GM13977 (cell line): ENCODE measurements around the gene SDCBP2.

Experiments
- DNase-seq: peaks from one replicate; pipeline ENCODE4 v3.0.0; 2012; ENCODE audit warnings: low spot score
- in situ Hi-C: fragments of 300-500 bp; cut with MboI; formaldehyde crosslinking; loops from one replicate; pipeline ENCODE4 v1.12.0; 2022; ENCODE audit warnings: low sequenced_read_pairs, low pct_unique_long_range_greater_than_20kb, mixed read lengths, inconsistent platforms; ENCODE audit not compliant: unreplicated experiment
- TF ChIP-seq, protein P1 (sequence below): IDR thresholded peaks from 2 replicates; pipeline ENCODE4 v1.5.1; 2012; ENCODE audit warnings: mild to moderate bottlenecking, control low read depth; ENCODE audit not compliant: insufficient read depth; ENCODE audit errors: extremely low read depth, missing control alignments

The SDCBP2 gene

DNA sequence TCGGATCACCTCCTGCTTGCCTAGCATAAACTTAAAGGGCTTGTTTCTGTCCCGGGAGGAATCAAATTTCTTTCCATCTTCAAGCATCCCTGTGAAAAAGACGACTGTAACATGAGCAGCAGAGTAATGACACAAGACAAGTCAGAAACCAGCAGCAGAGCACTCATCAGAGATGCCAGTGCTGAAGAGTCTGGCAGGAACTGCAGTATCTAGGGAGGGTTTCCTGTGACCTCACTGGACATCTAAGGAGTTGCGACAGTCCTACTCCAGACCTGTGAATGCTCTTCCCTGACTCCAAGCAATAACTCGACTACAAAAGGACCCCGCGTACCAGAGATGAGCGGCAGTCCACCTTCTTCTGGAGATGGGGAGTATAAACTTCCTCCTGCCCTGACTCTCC, 46.6 kb upstream of the SDCBP2 start:
- TF ChIP-seq, protein P1, sequence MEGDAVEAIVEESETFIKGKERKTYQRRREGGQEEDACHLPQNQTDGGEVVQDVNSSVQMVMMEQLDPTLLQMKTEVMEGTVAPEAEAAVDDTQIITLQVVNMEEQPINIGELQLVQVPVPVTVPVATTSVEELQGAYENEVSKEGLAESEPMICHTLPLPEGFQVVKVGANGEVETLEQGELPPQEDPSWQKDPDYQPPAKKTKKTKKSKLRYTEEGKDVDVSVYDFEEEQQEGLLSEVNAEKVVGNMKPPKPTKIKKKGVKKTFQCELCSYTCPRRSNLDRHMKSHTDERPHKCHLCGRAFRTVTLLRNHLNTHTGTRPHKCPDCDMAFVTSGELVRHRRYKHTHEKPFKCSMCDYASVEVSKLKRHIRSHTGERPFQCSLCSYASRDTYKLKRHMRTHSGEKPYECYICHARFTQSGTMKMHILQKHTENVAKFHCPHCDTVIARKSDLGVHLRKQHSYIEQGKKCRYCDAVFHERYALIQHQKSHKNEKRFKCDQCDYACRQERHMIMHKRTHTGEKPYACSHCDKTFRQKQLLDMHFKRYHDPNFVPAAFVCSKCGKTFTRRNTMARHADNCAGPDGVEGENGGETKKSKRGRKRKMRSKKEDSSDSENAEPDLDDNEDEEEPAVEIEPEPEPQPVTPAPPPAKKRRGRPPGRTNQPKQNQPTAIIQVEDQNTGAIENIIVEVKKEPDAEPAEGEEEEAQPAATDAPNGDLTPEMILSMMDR = no peak
- DNase-seq = no peak
- in situ Hi-C loops = no loop called here

DNA sequence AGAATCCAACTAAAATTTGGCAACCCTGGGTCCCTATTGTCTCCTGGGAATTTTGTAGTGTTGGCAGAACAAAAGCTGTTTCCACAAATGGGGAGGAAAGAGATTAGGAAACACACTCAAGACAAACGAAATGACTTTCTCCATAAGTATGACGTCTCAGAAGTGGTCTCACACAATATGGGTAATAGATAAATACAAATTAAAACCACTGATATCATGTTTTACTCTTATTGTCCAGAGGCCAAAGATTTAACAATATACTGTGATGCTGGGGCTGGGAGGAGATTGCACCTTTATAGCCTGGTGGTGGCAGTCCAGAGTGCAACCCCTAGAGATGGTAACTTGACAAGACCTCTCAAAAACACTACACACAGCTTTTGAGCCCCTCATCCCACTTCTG, 45.3 kb upstream of the SDCBP2 start:
- DNase-seq = no peak
- TF ChIP-seq, protein P1 = no peak
- in situ Hi-C loops = no loop called here

DNA sequence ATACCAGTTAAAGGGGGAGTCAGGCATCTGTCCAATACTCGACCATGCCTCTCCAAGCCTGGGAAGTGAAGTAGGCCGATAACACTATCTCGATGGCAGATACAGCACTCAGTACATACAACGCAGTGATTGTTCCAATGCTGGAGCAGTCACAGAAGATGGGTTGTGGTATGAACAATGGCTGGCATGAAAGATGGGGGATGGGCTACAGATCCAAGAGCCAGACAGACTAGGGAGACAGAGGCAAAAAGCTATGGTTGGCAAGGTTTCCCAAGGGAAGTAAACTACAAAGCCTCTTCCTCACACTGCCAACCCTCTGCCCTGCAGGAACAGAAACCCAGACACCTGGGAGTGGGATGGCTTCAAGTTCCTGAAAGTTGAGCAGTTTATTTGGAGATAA, 44.7 kb upstream of the SDCBP2 start:
- TF ChIP-seq, protein P1 = no peak
- in situ Hi-C loops = no loop called here
- no peak for DNase-seq

DNA sequence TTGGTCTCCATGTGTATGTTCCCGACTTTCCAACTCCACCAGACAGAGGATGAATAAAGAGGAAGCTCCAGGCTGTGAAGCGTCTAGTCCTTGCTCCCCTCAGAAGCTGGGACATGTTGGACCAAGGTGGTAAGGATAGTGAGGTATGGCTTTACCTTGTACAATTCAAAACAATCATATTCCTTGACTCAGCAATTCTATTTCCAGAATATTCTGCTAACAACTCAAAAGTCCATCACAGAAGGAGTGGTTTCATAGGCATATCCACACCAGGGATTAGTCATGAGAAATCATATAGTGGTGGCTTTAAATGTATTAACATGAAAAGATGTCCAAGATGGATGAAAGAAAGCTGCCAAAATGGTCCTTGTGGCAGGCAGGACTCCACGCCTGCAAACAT, 44.1 kb upstream of the SDCBP2 start:
- TF ChIP-seq, protein P1 = no peak
- in situ Hi-C loops = no loop called here
- no peak for DNase-seq

DNA sequence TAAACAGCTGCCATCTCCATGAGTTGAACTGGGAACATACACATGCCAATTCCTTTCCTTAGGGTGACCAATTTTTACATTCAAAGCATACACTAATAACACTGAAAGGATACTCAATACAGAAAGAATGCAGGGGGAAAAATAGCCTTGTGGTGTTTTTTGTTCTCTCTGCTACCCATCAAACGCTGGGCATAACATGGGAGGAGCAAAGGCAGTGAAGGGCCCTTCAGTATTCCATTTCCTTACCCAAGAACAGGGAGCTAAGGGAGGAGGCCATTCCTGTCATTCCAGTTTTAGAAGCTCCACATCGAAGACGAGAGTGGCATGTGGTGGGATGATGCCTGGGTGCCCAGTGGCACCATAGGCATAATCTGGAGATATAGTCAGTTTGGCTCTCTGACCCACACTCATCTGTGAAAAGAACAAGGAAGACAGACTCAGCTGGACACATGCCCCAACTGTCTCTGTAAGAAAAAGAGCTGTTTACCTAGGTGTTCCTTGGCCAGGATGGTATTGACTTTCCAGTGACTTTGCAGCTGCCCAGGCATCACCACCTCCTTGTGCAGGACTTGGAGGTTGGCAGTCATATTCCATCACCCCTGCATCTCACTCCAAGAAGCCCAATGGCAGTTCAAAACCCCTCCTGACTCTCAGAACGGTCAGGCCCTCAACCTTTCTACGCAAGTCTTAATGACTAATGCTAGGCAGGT, 43.0 kb upstream of the SDCBP2 start:
- no peak for DNase-seq
- in situ Hi-C loops = no loop called here
- TF ChIP-seq, protein P1 = no peak

DNA sequence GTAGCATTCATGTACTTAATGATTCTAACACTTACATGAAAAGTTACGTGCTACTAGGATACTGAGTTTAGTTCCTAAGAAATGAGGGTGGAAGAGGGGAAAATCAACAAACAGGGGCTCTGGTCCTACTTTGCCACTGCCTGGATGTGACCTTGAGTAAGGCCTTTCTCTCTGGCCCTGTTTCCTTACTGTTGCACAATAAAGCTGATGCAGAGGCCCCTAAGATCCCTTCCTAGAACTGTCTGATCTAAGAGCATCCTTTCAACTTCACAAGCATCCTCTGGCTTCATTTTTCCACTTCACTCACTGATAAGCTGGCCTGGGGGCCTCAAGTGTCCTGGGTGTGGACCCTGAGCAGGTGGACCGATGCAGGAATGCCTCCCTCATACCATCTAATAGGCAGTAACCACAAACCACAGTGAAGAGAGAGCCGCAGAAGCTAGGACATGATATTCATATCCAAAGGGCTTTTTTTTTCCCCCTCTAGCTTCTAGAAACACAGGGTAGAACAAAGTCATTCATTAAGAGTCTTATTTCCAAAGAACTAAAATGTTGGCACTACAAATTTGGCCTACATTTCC, 42.4 kb upstream of the SDCBP2 start:
- in situ Hi-C loops = no loop called here
- TF ChIP-seq, protein P1 = no peak
- no peak for DNase-seq
